ENCODE results near the gene NCK1. TPM values are rescaled to one million over a fixed set of nuclear protein-coding genes. Genes with fewer than 3 reads are reported as not detected.

NCK1 gene
- total RNA-seq, 5 donors from 2014 or later (not counting 1 experiment from before 2014, with no cell fraction given): 46.9 to 65.3 (median 50.9) TPM

GRCh38 chr3:136954980-136955780 lies 93.2 kb downstream of the NCK1 start:
- peak overlapping the region; percentile 47 to 57 for H3K27ac Mint-ChIP-seq
- peak overlapping the region in 1 of 3 donors; percentile 5 for H3K4me3 Mint-ChIP-seq
- Histone ChIP-seq H3K9me3 (no peaks in the 10 kb centered on the region), H3K4me3 (ENCODE audit: control insufficient read depth in 1 of 2, extremely low read depth in 1 of 2, low read length in 1 of 2) (no peak overlapping the region), H3K4me1 (ENCODE audit: control insufficient read depth in 1 of 2, extremely low read depth in 1 of 2, insufficient read depth in 2 of 2, low read length in 2 of 2) (peaks cover 0 to 3% of the 10 kb centered on the region in 2 experiments), H3K36me3 (ENCODE audit: control insufficient read depth in 2 of 2, extremely low read depth in 1 of 2, insufficient read depth in 1 of 2, low read length in 1 of 2) (peaks cover 2 to 3% of the 10 kb centered on the region in 2 donors), H3K27ac (ENCODE audit: low read length) (no peak overlapping the region), H3K27me3 (replicated peaks in 1 of 2; ENCODE audit: control insufficient read depth in 2 of 2, extremely low read depth in 1 of 2, insufficient read depth in 2 of 2, low read length in 1 of 2) (no peaks in the 10 kb centered on the region)
- peaks cover 6% of the 10 kb centered on the region for H3K36me3 Mint-ChIP-seq
- ChIA-PET POLR2A (no interaction called here), CTCF (interaction anchor here in 1 of 2 donors (0.6 kb wide), 1 partner anchor 67 kb away, joined by 9 read pairs; no protein-coding TSS in a partner anchor)
- H3K27me3 Mint-ChIP-seq: no peaks in the 10 kb centered on the region
- 91% methylated on average over 2 of the region's 4 CpGs for WGBS (ENCODE audit: insufficient coverage)
- ATAC-seq (replicated peaks in 1 of 4): no peak
- DNase-seq: no peak
- peaks cover 18 to 31% (median 23%) of the 10 kb centered on the region in 3 donors for H3K4me1 Mint-ChIP-seq
- H3K9me3 Mint-ChIP-seq: no peaks in the 10 kb centered on the region

DNA sequence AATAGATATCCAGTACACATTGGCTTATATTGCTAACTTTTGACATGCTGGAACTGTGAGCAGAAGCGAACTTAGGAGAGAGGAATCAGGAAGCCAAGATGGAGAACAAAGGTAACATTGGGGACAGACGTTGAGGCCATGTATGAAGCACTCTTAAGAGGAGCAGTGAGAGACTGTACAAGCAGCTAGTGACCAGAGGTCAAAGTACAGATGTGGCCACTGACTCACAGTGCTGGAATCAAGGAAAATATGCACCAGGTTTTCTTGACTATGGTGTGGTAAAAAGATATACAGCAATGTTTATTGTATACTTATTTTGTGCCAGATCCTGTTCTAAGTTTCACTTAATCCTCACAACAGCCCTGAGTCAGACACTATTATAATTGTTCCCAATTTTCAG lies 93.8 kb downstream of the NCK1 start:
- ATAC-seq (replicated peaks in 1 of 4) (no peak), DNase-seq (no peak)
- H3K27ac Mint-ChIP-seq: no peak overlapping the region
- no peaks in the 10 kb centered on the region for H3K9me3 Mint-ChIP-seq
- peaks cover 18 to 31% (median 23%) of the 10 kb centered on the region in 3 donors for H3K4me1 Mint-ChIP-seq
- CTCF ChIA-PET: interaction anchor here in 1 of 2 donors (0.6 kb wide), 1 partner anchor 204 kb away, joined by 3 read pairs; the partner anchor contains the start of gene STAG1
- no peaks in the 10 kb centered on the region for H3K27me3 ChIP-seq (replicated peaks in 1 of 2; ENCODE audit: control insufficient read depth in 2 of 2, extremely low read depth in 1 of 2, insufficient read depth in 2 of 2, low read length in 1 of 2)
- H3K36me3 Mint-ChIP-seq: peaks cover 6% of the 10 kb centered on the region
- H3K27me3 Mint-ChIP-seq: no peaks in the 10 kb centered on the region
- H3K4me3 Mint-ChIP-seq: no peak overlapping the region
- H3K9me3 ChIP-seq: no peaks in the 10 kb centered on the region
- POLR2A ChIA-PET: no interaction called here
- 83% methylated on average over 1 of the region's 2 CpGs for WGBS (ENCODE audit: insufficient coverage)
- peaks cover 0 to 3% of the 10 kb centered on the region in 2 experiments for H3K4me1 ChIP-seq (ENCODE audit: control insufficient read depth in 1 of 2, extremely low read depth in 1 of 2, insufficient read depth in 2 of 2, low read length in 2 of 2)
- H3K36me3 ChIP-seq (ENCODE audit: control insufficient read depth in 2 of 2, extremely low read depth in 1 of 2, insufficient read depth in 1 of 2, low read length in 1 of 2): peaks cover 2 to 3% of the 10 kb centered on the region in 2 donors
- H3K4me3 ChIP-seq (ENCODE audit: control insufficient read depth in 1 of 2, extremely low read depth in 1 of 2, low read length in 1 of 2): no peak overlapping the region
- H3K27ac ChIP-seq (ENCODE audit: low read length): no peak overlapping the region

DNA sequence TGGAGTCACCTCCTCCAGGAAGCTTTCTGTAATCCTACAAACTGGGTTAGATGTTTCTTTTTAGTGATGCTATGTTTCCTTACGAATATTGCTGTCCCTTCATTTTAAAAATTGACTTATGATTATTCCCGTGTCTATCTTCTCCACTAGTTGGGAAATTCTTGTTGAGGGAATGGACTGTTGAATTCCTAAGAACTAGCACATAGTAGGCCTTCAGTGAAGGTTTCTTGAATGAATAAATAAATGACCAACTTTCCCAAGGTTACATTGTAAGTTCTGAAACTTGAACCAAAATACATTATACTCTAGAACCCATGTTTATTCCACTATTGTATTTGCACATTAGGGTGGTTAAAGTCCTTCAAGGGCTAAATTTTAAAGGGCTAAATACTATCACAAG lies 95.0 kb downstream of the NCK1 start:
- ATAC-seq (replicated peaks in 1 of 4) (no peak), DNase-seq (no peak)
- no peaks in the 10 kb centered on the region for H3K27me3 ChIP-seq (replicated peaks in 1 of 2; ENCODE audit: control insufficient read depth in 2 of 2, extremely low read depth in 1 of 2, insufficient read depth in 2 of 2, low read length in 1 of 2)

GRCh38 chr3:136957751-136958288 lies 95.8 kb downstream of the NCK1 start, which contains the start of gene IL20RB:
IL20RB (plus strand) TSS chr3:136957983; CDS start chr3:136958114, 131 bp downstream.
- DNase-seq: no peak
- no peak within 1 kb of the TSS for H3K27ac Mint-ChIP-seq
- H3K27me3 Mint-ChIP-seq: no peaks in the 10 kb centered on the region
- H3K36me3 Mint-ChIP-seq: peaks cover 2% of the 10 kb centered on the region
- peaks cover 0 to 3% of the 10 kb centered on the region in 2 experiments for H3K4me1 ChIP-seq (ENCODE audit: control insufficient read depth in 1 of 2, extremely low read depth in 1 of 2, insufficient read depth in 2 of 2, low read length in 2 of 2)
- no peaks in the 10 kb centered on the region for H3K9me3 Mint-ChIP-seq
- H3K4me3 ChIP-seq (ENCODE audit: control insufficient read depth in 1 of 2, extremely low read depth in 1 of 2, low read length in 1 of 2): no peak within 1 kb of the TSS
- ATAC-seq (replicated peaks in 1 of 4): no peak
- ChIA-PET POLR2A (no interaction called here), CTCF (interaction anchor here (0.6 to 1.1 kb wide), 2 partner anchors 57 to 684 kb away, joined by 3 to 5 read pairs; no protein-coding TSS in a partner anchor)
- peaks cover 18 to 29% (median 21%) of the 10 kb centered on the region in 3 donors for H3K4me1 Mint-ChIP-seq
- H3K27ac ChIP-seq (ENCODE audit: low read length): no peak within 1 kb of the TSS
- H3K27me3 ChIP-seq (replicated peaks in 1 of 2; ENCODE audit: control insufficient read depth in 2 of 2, extremely low read depth in 1 of 2, insufficient read depth in 2 of 2, low read length in 1 of 2): no peaks in the 10 kb centered on the region
- no peaks in the 10 kb centered on the region for H3K9me3 ChIP-seq
- 100% methylated on average over 5 of the region's 7 CpGs for WGBS (ENCODE audit: insufficient coverage)
- no peak within 1 kb of the TSS for H3K4me3 Mint-ChIP-seq
- H3K36me3 ChIP-seq (ENCODE audit: control insufficient read depth in 2 of 2, extremely low read depth in 1 of 2, insufficient read depth in 1 of 2, low read length in 1 of 2): peaks cover 0 to 3% of the 10 kb centered on the region in 2 donors

More for the DNA sequence above, 95.0 kb downstream of the NCK1 start:
- Histone ChIP-seq H3K4me1 (ENCODE audit: control insufficient read depth in 1 of 2, extremely low read depth in 1 of 2, insufficient read depth in 2 of 2, low read length in 2 of 2) (peaks cover 0 to 3% of the 10 kb centered on the region in 2 experiments), H3K9me3 (no peaks in the 10 kb centered on the region), H3K4me3 (ENCODE audit: control insufficient read depth in 1 of 2, extremely low read depth in 1 of 2, low read length in 1 of 2) (no peak overlapping the region), H3K27ac (ENCODE audit: low read length) (no peak overlapping the region), H3K36me3 (ENCODE audit: control insufficient read depth in 2 of 2, extremely low read depth in 1 of 2, insufficient read depth in 1 of 2, low read length in 1 of 2) (peaks cover 2 to 3% of the 10 kb centered on the region in 2 donors)
- peaks cover 18 to 31% (median 21%) of the 10 kb centered on the region in 3 donors for H3K4me1 Mint-ChIP-seq
- no CpG with 5 or more reads among the region's 2 CpGs for WGBS (ENCODE audit: insufficient coverage)
- H3K4me3 Mint-ChIP-seq: no peak overlapping the region
- H3K27me3 Mint-ChIP-seq: no peaks in the 10 kb centered on the region
- no peaks in the 10 kb centered on the region for H3K9me3 Mint-ChIP-seq
- no peak overlapping the region for H3K27ac Mint-ChIP-seq
- CTCF ChIA-PET: interaction anchor here (0.8 to 1.1 kb wide), 2 partner anchors 58 to 117 kb away, joined by 3 read pairs; no protein-coding TSS in a partner anchor
- POLR2A ChIA-PET: interaction anchor here in 1 of 2 donors (0.6 kb wide), 1 partner anchor 170 kb away, joined by 3 read pairs; no protein-coding TSS in a partner anchor
- peaks cover 2% of the 10 kb centered on the region for H3K36me3 Mint-ChIP-seq

DNA sequence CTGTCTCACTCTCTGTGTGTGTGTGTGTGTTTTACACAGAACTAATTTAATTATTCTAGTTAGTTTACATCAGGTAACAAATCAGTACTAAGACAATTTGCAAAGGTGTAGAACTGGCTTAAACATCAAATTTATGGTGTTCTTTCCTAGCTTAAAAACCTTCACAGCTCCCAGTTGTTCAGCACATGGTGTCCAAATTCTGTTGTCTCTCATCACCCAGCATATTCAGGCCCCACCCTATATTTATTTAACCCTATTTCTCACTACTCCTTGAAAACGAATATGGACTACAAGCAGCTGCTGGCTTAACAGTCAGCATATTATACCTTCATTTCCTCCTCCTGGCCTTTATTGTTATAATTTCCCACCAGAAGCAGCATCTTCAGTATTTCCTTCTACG lies 96.9 kb downstream of the NCK1 start:
- H3K36me3 ChIP-seq (ENCODE audit: control insufficient read depth in 2 of 2, extremely low read depth in 1 of 2, insufficient read depth in 1 of 2, low read length in 1 of 2): peaks cover 0 to 3% of the 10 kb centered on the region in 2 donors
- H3K27me3 Mint-ChIP-seq: no peaks in the 10 kb centered on the region
- H3K27ac Mint-ChIP-seq: no peak overlapping the region
- H3K4me3 ChIP-seq (ENCODE audit: control insufficient read depth in 1 of 2, extremely low read depth in 1 of 2, low read length in 1 of 2): no peak overlapping the region
- POLR2A ChIA-PET: no interaction called here
- peaks cover 0 to 3% of the 10 kb centered on the region in 2 experiments for H3K4me1 ChIP-seq (ENCODE audit: control insufficient read depth in 1 of 2, extremely low read depth in 1 of 2, insufficient read depth in 2 of 2, low read length in 2 of 2)
- DNase-seq (no peak), ATAC-seq (replicated peaks in 1 of 4) (no peak)
- no peaks in the 10 kb centered on the region for H3K9me3 Mint-ChIP-seq
- no peak overlapping the region for H3K4me3 Mint-ChIP-seq
- H3K27ac ChIP-seq (ENCODE audit: low read length): no peak overlapping the region
- peaks cover 16 to 19% (median 18%) of the 10 kb centered on the region in 3 donors for H3K4me1 Mint-ChIP-seq
- WGBS (ENCODE audit: insufficient coverage): 100% methylated on average over 1 of the region's 2 CpGs
- H3K36me3 Mint-ChIP-seq: peaks cover 2% of the 10 kb centered on the region
- no peaks in the 10 kb centered on the region for H3K27me3 ChIP-seq (replicated peaks in 1 of 2; ENCODE audit: control insufficient read depth in 2 of 2, extremely low read depth in 1 of 2, insufficient read depth in 2 of 2, low read length in 1 of 2)
- H3K9me3 ChIP-seq: no peaks in the 10 kb centered on the region
- CTCF ChIA-PET: no interaction called here

- no CpG with 5 or more reads among the region's 6 CpGs for WGBS (ENCODE audit: insufficient coverage)
- H3K4me1 Mint-ChIP-seq: peaks cover 11 to 15% (median 12%) of the 10 kb centered on the region in 3 donors
- CTCF ChIA-PET: no interaction called here
Measured at GRCh38 chr3:136959599-136959998, 97.6 kb downstream of the NCK1 start.

More at GRCh38 chr3:136959599-136959998, 97.6 kb downstream of the NCK1 start:
- POLR2A ChIA-PET: no interaction called here
- H3K9me3 ChIP-seq: no peaks in the 10 kb centered on the region
- Mint-ChIP-seq H3K27me3 (no peaks in the 10 kb centered on the region), H3K4me3 (no peak overlapping the region), H3K9me3 (no peaks in the 10 kb centered on the region), H3K27ac (no peak overlapping the region), H3K36me3 (peaks cover 2% of the 10 kb centered on the region)
- no peak overlapping the region for H3K27ac ChIP-seq (ENCODE audit: low read length)
- no peak overlapping the region for H3K4me3 ChIP-seq (ENCODE audit: control insufficient read depth in 1 of 2, extremely low read depth in 1 of 2, low read length in 1 of 2)
- no peaks in the 10 kb centered on the region for H3K27me3 ChIP-seq (replicated peaks in 1 of 2; ENCODE audit: control insufficient read depth in 2 of 2, extremely low read depth in 1 of 2, insufficient read depth in 2 of 2, low read length in 1 of 2)
- H3K4me1 ChIP-seq (ENCODE audit: control insufficient read depth in 1 of 2, extremely low read depth in 1 of 2, insufficient read depth in 2 of 2, low read length in 2 of 2): peaks cover 0 to 3% of the 10 kb centered on the region in 2 experiments
- peaks cover 0 to 3% of the 10 kb centered on the region in 2 donors for H3K36me3 ChIP-seq (ENCODE audit: control insufficient read depth in 2 of 2, extremely low read depth in 1 of 2, insufficient read depth in 1 of 2, low read length in 1 of 2)
- ATAC-seq (replicated peaks in 1 of 4) (no peak), DNase-seq (no peak)
